CD4-positive, alpha-beta T cell treated with Interleukin-17A for 4 hours (primary cell): ENCODE data around the gene CHRNB2.
"Not testable (repeated sequence)": the region's sequence is repeated elsewhere in the genome, so short reads cannot be mapped to it uniquely, and the experiment has no call there.

Experiments
- DNase-seq: peaks from one replicate; pipeline ENCODE4 v3.0.0-alpha.2; 2020; ENCODE audit warnings: mixed read lengths

The CHRNB2 gene, protein sequence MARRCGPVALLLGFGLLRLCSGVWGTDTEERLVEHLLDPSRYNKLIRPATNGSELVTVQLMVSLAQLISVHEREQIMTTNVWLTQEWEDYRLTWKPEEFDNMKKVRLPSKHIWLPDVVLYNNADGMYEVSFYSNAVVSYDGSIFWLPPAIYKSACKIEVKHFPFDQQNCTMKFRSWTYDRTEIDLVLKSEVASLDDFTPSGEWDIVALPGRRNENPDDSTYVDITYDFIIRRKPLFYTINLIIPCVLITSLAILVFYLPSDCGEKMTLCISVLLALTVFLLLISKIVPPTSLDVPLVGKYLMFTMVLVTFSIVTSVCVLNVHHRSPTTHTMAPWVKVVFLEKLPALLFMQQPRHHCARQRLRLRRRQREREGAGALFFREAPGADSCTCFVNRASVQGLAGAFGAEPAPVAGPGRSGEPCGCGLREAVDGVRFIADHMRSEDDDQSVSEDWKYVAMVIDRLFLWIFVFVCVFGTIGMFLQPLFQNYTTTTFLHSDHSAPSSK

DNA sequence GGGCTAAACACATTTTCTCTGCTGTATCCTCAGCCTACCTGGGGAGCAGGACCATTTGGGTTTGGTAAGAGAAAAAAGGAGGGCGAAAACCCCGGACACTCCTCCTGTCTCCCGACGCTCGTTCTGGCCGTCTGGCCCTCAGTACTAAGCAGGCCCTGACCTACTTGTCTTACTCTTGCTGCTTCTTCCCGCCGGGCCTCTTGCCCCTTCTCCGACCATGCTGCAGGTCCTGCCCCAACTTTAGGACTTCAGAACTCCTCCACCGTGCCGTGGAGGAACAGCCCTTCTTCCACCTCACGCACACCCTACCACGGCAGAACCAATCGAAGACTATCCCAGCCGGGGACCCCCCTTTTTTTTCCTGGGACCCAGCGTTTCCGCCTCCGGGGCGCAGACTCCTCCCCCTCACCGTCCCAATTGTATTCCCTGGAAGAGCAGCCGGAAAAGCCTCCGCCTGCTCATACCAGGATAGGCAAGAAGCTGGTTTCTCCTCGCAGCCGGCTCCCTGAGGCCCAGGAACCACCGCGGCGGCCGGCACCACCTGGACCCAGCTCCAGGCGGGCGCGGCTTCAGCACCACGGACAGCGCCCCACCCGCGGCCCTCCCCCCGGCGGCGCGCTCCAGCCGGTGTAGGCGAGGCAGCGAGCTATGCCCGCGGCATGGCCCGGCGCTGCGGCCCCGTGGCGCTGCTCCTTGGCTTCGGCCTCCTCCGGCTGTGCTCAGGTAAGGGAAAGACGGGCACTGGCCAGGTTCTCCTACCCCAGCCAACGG, at the start of gene CHRNB2:
Gene CHRNB2 (plus strand): TSS at position 393 of the 771 bp plus-strand sequence. CDS start 267 bp downstream, at position 660.
- DNase-seq: peak; percentile 75

DNA sequence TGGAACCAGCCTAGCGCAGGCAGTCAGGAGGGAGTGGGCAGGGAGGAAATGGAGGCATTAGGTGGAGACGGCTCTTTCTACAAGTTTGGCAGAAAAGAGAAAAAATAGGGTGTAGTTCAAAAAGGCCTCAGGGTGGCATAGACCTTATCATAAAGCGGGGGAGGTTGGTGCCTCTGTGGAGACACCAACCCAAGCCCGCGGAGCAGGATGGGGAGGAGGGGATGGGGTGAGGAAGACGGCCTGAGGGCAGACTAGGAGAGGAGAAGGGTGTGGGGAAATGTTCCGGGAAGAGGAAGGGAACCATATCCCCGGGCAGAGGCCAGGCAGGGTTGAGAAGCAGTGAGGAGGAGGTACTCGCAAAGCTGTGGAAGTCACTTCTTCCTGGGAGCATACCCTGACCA, 48.0 kb upstream of the CHRNB2 start:
- DNase-seq: no peak

DNA sequence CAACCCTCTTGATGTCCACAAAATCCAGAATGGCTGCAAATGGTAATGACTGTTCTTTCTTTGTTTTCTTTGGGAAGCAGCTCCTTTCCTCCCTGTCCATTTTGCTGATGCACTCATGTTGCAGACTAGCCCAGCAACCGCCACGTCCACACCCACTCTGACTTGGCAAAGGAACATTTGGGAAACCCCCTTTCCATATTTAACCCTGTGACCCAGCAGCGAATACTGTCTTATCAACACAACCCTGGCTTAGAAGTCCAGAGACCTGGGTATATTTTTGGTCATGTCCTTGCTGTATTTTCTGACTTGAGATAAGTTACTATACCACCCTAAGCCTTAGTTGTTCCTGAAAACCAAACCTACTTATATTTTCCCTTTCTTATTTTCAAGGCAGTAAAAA, 47.2 kb upstream of the CHRNB2 start:
- no peak for DNase-seq

GRCh38 chr1:154521695-154522094, 45.9 kb upstream of the CHRNB2 start:
- DNase-seq: no peak

DNA sequence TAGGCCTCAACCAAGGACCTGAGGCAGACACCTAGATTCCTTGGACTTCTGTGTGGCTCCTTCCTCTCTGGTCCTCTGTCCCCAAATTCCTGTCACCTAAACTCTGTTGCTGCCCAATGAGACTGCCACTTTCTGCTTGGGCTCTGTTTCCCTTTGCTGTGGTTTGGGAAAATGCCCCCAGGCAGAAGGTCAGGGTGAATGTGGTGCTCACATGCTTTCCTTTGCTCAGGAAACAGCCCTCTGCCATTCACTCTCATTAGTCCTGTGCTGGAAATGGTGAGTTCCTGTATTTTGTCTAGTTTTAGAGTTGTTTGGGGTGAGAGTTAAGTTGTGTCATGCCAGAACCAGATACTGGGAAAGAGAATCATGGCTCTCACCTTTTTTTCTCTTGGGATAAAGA, 42.7 kb upstream of the CHRNB2 start:
- no peak for DNase-seq

DNA sequence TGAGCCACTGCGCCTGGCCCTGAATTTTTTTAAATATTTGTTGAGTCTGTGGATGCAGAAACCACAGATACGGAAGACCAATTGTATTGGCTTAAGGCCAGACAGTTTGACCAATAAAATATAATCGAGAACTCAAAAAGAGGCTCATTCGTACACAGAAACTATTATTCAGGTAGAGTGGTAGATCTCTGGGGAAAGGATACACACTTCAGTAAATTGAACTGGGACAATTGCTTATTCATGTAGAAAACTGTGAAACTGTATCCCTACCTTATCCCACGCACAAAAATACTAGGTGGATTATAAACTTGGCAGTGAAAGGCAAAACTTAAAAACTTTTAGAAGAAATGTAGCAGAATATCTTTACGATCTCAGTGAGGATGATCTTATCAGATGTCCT, 40.4 kb upstream of the CHRNB2 start:
- no peak for DNase-seq

DNA sequence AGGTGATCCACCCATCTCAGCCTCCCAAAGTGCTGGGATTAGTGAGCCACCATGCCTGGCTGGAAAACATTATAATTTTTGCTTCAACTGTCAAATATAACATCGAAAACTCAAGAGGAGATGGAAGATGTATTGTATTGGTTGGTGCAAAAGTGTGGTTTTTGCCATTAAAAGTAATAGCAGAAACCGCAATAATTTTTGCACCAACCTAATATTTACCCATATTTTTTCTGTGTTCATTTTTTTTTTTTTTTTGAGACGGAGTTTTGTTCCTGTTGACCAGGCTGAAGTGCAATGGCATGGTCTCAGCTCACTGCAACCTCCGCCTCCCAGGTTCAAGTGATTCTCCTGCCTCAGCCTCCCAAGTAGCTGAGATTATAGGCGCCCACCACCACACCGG, 38.3 kb upstream of the CHRNB2 start:
- no peak for DNase-seq

DNA sequence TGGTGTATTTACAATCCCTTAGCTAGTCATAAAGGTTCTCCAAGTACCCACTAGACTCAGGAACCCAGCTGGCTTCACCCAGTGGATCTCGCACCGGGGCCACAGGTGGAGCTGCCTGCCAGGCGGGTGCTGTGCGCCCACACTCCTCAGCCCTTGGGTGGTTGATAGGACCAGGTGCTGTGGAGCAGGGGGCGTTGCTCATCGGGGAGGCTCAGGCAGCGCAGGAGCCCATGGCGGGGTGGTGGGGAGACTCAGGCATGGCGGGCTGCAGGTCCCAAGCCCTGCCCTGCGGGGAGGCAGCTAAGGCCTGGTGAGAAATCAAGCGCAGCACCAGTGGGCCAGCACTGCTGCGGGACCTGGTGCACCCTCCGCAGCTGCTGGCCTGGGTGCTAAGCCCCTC, 35.6 kb upstream of the CHRNB2 start:
- not testable (repeated sequence) for DNase-seq

GRCh38 chr1:154533952-154534844, 33.4 kb upstream of the CHRNB2 start:
- no peak for DNase-seq

GRCh38 chr1:154536570-154536969, 31.0 kb upstream of the CHRNB2 start:
- no peak for DNase-seq

DNA sequence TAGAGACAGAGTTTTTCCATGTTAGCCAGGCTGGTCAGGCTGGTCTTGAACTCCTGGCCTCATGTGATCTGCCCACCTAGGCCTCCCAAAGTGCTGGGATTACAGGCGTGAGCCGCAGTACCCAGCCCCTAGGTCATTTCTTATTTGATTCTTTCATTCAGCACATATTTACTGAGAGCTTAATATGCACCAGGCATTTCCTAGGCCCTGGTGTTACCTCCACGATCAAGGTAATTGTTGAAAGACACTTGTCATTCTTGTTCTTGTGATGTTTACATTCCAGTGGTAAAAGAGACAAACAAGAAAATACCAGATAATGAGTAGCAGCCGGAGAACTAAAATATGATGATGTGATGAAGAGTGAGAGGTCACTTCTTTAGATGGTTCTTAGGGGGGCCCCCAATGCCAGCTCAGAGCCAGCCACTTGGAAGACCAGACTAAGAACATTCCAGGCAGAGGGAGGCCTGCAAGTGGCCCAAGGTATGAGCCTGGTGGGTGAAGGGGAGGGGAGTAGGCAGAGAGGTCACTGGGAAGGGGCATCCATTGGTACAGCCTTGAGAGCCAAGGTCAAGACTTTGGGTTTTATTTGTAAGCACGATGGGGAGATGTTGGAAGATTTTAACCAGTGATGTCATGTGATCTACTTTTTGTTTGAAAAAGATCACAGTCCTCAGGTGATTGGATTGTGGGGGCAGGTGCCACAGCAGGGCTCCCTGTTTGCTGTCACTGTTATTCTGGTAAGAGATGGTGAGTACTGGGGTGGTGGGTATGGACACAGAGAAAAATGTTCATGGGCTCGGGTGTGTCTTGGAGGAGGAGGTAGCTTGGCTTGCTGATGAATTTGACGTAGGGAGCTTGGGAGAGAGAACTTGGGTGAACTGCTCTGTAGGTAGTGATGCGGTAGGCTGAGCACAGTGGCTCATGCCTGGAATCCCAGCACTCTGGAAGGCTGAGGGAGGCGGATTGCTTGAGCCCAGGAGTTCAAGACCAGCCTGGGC, 27.8 kb upstream of the CHRNB2 start:
- no peak for DNase-seq

DNA sequence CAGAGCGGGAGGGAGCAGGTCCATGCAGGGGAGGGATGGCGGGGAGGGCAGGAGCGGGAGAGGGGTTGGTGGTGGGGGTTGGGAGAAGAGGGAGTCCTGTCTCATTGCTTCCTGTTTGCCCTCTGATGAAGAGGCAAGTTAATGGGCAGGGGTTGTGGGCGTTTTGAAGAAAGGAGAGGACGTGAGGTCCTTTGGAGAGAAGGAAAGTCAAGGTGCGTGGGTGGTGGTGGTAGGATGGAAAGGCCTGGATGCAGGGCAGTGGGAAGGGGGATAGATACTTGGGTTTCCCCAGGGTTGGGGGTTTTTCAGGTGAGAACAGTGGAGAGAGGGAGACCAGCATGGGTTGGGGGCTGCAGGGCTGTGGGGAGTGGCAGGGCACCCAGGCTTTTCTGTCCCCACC, 26.3 kb upstream of the CHRNB2 start:
- no peak for DNase-seq

- DNase-seq: peak; percentile 65
Observed at GRCh38 chr1:154546264-154547063, 21.1 kb upstream of the CHRNB2 start.

DNA sequence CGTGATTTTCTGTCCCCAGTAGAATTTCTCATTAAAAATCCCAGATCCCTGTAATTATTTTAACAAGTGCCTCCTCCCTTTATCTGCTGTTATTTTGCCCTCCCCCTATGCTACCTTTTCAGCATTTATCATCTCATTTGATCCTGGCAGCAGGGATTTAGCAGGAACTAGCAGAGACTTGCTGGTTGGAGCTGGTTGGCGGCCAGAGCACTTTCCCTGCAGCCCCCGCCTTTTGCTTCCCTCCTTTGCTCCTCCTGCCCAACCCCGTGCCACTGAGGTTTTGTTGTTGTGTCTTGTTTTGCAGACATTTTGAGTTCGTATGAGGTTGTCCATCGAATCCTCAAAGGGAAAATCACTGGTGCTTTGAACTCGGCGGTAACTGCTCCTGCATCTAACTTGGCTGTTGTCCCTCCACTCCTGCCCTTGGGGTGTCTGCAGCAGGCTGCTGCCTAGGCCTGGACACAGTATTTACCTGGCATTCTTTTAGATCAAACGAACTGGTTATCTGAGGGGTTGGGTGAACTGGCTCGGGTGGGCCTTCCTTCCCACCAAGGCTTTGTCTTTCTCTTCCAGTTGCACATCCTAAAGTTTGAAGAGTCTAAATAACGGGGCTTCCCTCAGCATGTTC, 20.4 kb upstream of the CHRNB2 start:
- no peak for DNase-seq

DNA sequence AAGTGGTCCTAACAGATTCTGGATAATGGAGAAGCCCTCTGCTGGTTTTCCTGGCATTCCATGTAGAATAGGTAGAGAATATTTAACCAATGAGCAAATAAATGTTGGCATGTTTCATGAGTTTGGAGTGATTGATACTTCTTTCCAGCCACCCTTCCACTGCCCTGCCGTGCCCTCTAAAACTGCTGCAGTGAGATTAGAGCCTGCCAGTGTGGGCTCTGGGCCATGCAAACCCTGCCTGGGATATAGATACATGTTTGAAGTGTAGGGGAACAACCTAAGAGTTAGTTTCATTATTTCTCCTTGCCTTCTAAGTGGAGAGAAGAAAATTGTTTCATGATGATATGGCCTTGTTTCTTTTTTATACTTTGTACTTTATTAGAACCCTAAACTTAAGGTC, 19.6 kb upstream of the CHRNB2 start:
- DNase-seq: no peak

- DNase-seq: no peak
Observed at GRCh38 chr1:154549202-154549770, 18.3 kb upstream of the CHRNB2 start.

DNA sequence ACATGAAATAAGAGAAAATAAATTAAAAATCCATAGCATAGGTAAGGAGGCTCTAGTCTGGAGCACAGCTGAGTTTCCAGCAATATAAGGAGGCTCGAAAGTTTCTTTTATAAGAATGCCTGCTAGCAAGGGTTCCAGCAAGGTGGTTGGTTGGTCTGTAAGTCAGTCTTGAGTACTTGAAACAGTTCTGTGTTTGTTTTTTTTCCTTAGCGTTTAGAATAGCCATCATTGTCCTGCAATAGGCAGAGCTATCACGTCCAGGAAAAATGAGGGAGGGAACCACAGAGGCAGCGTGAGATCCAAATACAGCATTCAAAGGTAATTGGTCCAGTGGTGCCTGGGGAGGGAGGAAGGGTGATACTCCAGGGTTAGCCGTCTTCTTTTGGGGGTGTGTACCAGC, 17.5 kb upstream of the CHRNB2 start:
- DNase-seq: no peak

DNA sequence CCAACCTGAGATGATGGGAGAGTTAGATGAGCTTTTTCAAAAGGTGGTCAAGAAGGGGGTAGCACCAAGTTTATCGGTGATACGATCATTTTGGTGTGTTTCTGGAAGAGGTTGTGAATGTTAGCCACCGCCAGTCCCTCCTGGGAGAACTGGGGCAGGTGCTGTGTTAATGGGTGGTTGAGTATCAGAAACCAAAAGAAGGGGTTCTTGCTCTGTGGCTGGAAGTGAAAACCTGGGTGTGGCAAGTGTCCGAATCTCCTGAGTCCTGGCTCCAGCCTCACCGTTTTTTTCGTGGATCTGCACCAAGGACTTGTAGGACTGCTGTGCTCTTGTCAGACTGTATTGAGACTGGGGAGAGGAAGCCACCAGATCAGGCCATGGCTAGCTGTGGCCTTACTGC, 16.9 kb upstream of the CHRNB2 start:
- no peak for DNase-seq

DNA sequence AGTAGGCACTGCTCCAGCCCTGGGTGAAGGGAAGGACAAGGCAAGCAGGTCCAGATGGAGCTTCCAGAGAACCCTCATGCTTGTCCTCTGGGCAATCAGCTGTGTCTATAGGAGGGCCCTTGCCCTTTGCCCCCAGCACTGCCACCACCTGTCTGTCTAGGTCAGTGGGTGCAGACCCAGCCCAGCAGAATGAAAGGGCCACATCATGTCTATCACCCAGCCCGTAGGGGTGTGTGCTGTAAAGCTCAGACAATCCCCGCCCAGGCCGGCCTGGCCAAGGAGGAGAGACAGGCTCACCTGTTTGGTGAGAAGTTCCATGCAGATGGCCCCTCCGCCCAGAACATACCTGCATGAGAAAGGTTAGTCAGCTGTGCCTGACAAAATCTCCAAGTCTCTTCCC, 16.1 kb upstream of the CHRNB2 start:
- no peak for DNase-seq

DNA sequence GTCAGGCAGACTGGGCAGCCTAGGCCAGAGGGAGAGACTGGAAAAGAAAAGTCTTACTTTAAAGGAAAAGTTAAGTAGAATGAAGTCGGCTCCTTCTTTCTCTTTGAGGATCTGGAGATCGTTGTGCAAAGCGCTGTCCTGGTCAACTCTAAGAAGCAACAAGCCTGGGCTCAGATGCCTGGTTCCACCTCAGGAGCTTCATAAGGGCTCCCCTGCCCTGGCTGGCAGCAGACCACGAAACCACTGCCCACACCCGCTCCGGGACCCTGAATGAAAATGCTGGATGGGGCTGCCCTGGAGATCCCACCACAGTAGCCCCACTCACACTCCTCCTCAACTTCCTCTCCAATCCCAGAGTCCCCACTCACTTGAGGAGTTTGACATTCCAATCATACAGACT, 15.5 kb upstream of the CHRNB2 start:
- DNase-seq: no peak
